ENCODE data around the gene CKAP5.

- no peak for TF ChIP-seq CTCF (conservative IDR thresholded peaks at IDR 0.05)
- no peak for TF ChIP-seq ZFX (IDR thresholded peaks at IDR 0.05)
Observed at GRCh38 chr11:46728659-46729040, 117.4 kb downstream of the CKAP5 start.
